TTC549 (cell line): ENCODE measurements around the gene CHRNA7.
"Not testable (repeated sequence)": the region's sequence is repeated elsewhere in the genome, so short reads cannot be mapped to it uniquely, and the experiment has no call there.

Source experiments
- FAIRE-seq: peaks from 2 replicates; lab custom pipeline; 2012; peaks lifted over from hg19 to GRCh38; lab: Jason Lieb, UNC

CHRNA7 gene

DNA sequence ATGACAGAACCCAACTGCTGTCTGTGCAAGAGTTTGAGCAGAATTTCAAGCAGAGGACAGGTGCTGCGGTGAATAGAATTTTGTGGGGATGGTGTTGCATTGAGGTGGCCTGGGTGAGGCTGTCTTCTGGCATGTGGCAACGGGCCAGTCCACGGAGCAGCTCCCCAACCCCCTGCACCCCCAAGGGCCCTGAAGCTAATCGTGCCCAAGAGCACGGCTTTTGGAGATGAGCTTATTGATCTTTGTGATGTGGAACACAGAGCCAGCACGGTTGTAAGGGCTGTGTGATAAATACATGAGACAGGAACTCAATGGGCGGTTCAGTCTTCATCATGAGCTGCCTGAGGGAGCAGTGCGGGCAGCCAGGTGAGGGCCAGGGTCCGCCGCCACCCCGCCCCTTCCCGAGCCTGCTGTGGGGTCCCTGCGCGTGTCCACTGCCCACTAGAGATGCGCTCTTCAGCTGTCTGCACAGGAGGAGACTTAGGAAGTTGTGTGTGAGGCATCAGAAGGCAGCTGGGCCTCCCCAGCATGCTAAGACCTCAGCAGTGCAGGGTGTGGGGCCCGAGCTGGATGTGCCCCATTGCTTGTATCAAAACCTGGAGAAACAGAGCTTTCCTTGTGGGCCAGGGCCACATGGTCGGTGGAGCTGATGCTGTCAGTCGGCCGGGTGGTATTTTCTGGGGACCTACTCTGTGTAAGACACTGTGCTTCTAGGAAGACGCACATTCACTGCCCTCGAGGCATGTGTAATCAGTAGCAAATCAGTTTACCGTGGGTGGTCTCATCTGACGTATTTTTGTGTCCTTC is 90.5 kb downstream of the CHRNA7 start:
- FAIRE-seq, result no peak

DNA sequence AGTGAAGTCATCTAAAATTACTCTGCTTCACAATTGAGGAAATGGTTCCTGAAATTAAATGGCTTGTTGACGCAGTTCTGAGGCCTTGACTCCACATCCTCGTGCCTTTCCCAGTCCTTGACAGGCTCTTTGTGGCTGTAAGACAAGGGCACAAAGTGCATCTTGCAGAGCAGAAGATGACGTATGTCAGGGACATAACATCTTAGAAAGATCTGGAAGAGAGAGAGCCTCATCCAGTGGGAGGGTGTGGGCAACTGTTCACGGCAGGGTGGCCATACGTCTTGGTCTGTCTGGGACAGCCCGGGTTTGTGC is 91.0 kb downstream of the CHRNA7 start:
- FAIRE-seq, result no peak

GRCh38 chr15:32122013-32122412 is 91.7 kb downstream of the CHRNA7 start:
- FAIRE-seq, result no peak

GRCh38 chr15:32123473-32123872 is 93.2 kb downstream of the CHRNA7 start:
- no peak for FAIRE-seq

DNA sequence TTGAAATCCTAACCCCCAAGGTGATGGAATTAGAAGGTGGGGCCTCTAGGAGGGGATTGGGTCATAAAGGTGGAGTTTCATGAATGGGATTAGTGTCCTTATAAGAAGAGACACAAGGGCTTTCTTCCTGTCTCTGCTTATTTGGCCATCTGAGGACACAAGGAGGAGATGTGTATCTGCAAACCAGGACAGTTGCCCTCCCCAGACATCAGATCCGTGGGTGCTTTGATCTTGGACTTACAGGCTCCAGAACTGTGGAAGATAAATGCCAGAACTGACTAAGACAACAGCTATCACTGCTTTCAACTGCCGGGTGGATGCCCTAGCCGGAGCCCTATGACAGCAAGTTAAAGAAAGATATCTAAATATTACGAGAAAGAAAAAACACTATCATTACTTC is 94.4 kb downstream of the CHRNA7 start:
- FAIRE-seq, result no peak

GRCh38 chr15:32125595-32125994 is 95.3 kb downstream of the CHRNA7 start:
- FAIRE-seq, result no peak

GRCh38 chr15:32129815-32130214 is 99.5 kb downstream of the CHRNA7 start:
- no peak for FAIRE-seq

GRCh38 chr15:32130823-32131222 is 100.5 kb downstream of the CHRNA7 start:
- no peak for FAIRE-seq

DNA sequence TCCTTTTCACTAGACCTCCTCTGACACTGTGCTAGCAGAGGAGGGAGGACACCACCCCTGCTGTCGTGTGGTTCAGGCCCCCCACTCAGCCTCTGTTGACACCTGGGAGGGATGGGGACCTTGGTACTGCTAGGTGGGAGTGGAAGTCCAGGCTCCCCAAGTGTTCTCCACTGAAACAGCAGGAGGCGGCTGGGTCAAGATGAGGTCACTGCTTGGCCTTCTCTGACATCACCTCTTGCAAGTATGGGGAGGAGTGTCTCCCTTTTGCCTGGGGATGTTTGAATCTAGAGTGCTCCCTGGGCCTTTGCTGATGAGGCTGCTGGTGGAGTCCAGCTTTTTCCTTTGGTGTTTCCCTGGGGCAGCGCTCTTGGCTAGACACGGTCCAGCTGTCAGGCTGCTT is 101.5 kb downstream of the CHRNA7 start:
- no peak for FAIRE-seq

DNA sequence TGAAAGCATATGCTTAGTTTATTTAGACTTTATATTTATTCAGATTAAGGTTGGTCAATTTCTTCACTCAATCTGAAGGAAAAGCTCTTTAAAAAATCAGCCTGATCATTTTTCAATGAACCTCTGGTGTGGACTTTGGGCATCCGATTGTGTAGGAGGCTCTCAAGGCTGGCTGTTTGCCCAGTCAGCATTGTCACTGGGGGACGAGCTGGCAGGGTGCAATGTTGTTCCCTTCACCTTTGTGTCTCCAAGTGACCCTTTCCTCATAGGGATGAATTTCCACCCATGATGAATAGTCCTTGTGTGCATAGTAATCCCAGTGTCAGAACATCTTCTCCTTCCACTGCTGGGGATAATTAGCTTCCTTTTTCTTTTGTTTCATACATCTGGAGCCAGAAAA is 102.5 kb downstream of the CHRNA7 start:
- FAIRE-seq, result no peak

- no peak for FAIRE-seq
These were observed 104.5 kb downstream of the CHRNA7 start for GRCh38 chr15:32134842-32135241.

GRCh38 chr15:32135335-32135734 is 105.0 kb downstream of the CHRNA7 start:
- no peak for FAIRE-seq

GRCh38 chr15:32145512-32145911 is 115.2 kb downstream of the CHRNA7 start:
- FAIRE-seq, result not testable (repeated sequence)

DNA sequence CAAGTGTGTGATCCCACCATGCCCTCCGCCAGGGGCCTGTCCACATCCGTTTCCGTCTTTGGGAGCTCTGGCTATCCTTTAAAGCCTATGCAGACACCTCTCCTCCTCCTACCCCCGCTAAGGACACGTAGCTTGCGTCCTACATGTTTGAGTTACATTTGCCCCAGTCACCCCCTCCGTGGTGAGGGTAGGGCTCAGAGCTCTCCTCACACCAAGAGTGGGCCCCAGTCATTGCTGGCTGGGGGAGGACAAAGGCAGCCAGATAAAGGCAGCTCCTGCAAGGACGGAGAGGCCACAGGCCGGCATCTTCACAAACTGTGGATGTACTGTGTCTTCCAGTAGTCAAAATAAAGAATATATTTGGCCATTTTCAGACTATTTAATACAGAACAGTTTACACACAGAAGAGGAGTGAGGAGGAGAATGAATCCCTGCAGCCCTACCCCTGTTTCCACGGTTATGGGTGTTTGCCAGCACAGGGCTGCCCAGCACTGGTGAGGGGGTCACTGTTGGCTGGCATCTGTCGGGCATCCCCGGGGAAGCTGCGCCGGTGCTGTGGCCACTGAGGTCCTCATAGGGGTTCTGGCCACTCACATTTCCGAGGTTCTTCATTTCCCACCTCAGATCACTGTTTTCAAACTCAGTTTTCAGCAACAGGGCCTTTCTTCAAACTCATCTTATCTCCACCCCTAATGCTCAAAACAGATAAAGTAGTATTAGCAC is 118.7 kb downstream of the CHRNA7 start:
- FAIRE-seq, result no peak

DNA sequence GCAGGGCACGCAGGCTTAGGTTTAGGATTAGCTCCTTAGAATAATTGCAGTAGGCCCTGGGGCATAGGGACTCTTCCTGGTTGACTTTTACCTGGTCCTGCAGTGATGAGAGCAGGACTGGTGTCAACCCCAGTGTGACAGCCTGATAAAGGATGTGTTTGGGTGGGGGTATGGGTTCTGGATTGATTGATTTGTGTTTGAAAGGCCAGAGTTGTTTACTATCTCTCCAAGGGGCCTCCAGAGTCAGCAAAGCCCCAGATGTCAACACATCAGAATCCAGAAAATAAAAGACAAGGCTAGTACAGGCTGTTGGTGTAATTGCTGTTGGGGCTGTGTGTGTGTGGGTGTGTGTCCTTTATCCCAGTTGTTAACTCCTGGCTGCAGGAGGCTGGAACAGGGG is 122.3 kb downstream of the CHRNA7 start:
- no peak for FAIRE-seq

- FAIRE-seq, result not testable (repeated sequence)
These were observed 123.7 kb downstream of the CHRNA7 start for GRCh38 chr15:32153868-32154623.

GRCh38 chr15:32162143-32162542 is 131.8 kb downstream of the CHRNA7 start:
- FAIRE-seq, result not testable (repeated sequence)

- FAIRE-seq, result not testable (repeated sequence)
These were observed 133.8 kb downstream of the CHRNA7 start for GRCh38 chr15:32164065-32164464.

GRCh38 chr15:32164747-32165146 is 134.4 kb downstream of the CHRNA7 start:
- not testable (repeated sequence) for FAIRE-seq

DNA sequence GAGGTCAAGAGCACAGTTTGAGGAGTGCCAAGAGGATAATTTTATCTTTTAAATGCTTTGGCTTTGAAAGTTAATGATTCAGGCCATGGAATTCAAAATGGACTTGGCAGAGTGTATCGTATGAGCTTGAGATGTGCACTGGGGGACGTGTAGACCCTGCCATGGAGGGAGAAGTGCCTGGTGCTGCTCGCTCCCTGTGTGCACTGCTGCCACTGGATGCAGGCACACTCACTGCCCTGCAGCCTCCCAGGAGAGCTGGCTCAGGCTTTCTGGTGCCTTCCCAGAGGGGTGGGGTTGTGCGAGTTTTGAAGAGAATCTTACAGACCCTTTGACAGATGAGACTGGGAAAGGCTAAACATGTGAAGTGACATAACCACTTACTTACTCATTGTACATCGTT is 135.5 kb downstream of the CHRNA7 start:
- not testable (repeated sequence) for FAIRE-seq

GRCh38 chr15:32166270-32166669 is 136.0 kb downstream of the CHRNA7 start:
- not testable (repeated sequence) for FAIRE-seq

DNA sequence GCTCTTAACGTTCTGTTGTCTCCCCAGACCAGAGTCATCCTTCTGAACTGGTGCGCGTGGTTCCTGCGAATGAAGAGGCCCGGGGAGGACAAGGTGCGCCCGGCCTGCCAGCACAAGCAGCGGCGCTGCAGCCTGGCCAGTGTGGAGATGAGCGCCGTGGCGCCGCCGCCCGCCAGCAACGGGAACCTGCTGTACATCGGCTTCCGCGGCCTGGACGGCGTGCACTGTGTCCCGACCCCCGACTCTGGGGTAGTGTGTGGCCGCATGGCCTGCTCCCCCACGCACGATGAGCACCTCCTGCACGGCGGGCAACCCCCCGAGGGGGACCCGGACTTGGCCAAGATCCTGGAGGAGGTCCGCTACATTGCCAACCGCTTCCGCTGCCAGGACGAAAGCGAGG is 137.6 kb downstream of the CHRNA7 start:
- FAIRE-seq, result not testable (repeated sequence)

GRCh38 chr15:32180579-32180978 is 150.3 kb downstream of the CHRNA7 start:
- FAIRE-seq, result not testable (repeated sequence)
